H7 (cell line): ENCODE measurements around the gene CANT1. TPM values are rescaled to one million over a fixed set of nuclear protein-coding genes. Genes with fewer than 3 reads are reported as not detected.
"Not testable (repeated sequence)": the region's sequence is repeated elsewhere in the genome, so short reads cannot be mapped to it uniquely, and the experiment has no call there.

Experiments
- DNase-seq: peaks from one replicate; pipeline ENCODE4 v3.0.0; 2012
- H3K27me3 ChIP-seq: 2 replicates; pipeline ENCODE4 v1.6.0; 2011; ENCODE audit warnings: mild to moderate bottlenecking, low read length; ENCODE audit not compliant: control insufficient read depth, insufficient read depth
- H3K36me3 ChIP-seq: replicated peaks from 2 replicates; pipeline ENCODE4 v1.5.1; 2011; ENCODE audit warnings: low read length; ENCODE audit not compliant: control insufficient read depth, insufficient read depth
- H3K4me3 ChIP-seq: 2 replicates; pipeline ENCODE4 v1.5.1; 2011; ENCODE audit warnings: low read depth, mild to moderate bottlenecking, control low read depth, low read length, moderate library complexity; ENCODE audit not compliant: insufficient read depth
- total RNA-seq: library from RNA; depleted of rRNA; stranded (reverse); fragments of >200 nt; shearing (Covaris generic); gene quantifications from 2 replicates; pipeline ENCODE4 v1.2.3, GENCODE V29; 2014; rRNA removed

The CANT1 gene
- total RNA-seq, 1 experiment from 2014 or later = 29.6 TPM

DNA sequence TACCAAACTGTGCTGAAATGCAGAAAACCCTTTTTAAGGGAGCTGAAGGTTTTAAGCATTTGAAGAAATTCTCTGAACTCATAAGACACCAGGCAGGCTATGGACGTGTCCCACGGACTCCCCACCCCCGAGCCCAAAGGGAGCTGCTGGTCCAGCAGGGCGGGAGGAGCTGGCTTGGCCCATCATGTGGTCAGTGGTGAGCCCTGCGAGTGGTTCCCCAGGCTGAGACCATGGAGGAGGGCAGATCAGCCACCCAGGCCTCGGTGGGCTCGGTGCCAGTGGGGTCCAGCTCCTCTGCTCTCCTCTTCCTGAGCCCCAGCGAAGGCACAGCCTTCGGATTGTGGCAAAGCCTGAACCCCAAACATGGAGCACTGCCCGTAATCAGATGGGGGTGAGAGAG, 56.9 kb downstream of the CANT1 start:
- Histone ChIP-seq H3K4me3 (no peak overlapping the region), H3K27me3 (no peaks in the 10 kb centered on the region), H3K36me3 (no peaks in the 10 kb centered on the region)
- peak; percentile 35 for DNase-seq

DNA sequence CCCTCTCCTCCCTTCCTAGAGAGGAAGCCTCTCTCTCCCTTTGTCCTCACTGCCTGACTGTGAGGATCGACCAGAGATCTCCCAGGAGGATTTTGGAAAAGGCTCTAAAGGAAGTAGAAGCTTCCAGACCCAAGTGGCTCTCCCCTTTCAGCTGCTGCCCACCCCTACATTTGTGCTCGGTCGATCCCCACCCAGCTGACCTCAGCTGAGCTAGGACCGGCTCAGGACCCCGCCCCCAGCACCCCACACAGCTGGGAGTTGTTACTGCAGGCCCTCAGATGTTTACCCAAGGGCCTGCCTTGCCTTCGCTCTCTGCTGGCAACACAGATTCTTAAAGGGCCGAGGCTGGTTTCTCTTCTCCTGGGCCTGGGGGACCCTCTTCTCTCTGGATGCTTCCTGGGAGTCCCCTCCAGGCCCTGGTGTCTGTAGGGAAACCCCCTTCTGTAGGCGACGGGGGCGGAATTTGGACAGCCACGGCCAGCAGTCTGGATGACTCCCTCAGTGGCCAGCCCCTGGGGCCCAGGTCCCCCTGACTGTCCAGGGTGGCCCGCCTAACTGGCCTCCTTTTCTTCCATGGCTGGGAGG, 57.5 kb downstream of the CANT1 start:
- Histone ChIP-seq H3K27me3 (no peaks in the 10 kb centered on the region), H3K4me3 (no peak overlapping the region), H3K36me3 (no peaks in the 10 kb centered on the region)
- peak; percentile 57 for DNase-seq

DNA sequence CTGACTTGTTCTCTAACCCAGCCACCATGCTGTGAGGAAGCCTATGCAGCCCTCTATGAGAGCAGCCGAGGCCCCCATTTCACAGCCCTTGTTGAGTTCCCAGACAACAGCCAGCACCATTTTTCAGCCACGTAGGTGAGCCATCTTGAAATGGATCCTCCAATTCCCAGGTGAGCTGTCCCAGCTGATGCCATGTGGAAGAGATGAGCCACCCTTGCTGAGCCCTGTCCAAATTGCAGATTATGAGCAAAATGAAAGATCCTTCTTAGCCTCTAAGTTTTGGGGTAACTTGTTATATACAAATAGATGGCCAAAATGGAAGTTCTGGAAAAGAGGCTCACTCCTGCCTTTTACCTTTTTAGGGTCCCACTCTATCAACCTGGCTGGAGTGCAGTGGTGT, 58.7 kb downstream of the CANT1 start:
- no peaks in the 10 kb centered on the region for H3K27me3 ChIP-seq
- no peaks in the 10 kb centered on the region for H3K36me3 ChIP-seq
- DNase-seq = no peak
- H3K4me3 ChIP-seq = no peak overlapping the region

DNA sequence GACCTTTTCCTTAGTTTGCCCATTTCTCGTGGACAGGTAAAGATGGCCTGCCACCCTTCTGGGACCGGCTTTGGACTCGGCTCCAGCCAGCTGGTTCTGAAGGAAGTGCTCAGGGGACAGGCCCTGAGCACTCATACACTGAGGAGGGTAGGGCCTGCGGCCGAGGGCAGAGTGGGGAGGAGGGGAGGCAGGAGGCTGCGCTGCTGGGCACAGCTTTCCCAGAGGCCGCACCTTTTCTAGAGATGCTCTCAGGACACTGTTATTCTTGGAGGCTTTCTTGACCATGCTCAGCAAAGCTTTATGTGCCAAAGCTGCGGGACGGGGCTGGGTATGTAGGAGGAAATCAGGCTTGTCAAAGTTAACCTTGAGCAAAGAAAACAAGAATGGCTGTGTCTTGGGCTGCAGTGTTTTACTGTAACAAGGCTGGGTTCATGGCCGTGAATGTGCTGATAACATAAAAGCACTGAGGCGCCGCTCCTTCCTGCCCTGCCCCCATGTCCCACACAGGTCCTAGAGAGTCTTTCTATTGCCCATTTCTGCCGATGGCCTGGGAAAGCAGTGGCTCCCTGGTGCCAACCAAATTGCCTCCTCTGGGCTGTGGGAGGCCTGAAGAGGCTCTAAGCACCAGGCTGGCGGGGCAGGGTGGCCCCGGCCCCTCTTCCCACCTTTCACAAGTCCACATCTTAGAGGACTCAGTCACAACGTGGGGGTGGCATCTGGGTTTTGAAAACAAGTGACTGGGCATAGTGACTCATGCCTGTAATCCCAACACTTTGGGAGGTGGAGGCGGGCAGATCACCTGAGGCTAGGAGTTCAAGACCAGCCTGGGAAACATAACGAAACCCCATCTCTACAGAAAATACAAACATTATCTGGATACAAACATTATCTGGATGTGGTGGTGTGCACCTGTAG, 62.1 kb downstream of the CANT1 start:
- no peak overlapping the region for H3K4me3 ChIP-seq
- H3K27me3 ChIP-seq = no peaks in the 10 kb centered on the region
- no peaks in the 10 kb centered on the region for H3K36me3 ChIP-seq
- no peak for DNase-seq

DNA sequence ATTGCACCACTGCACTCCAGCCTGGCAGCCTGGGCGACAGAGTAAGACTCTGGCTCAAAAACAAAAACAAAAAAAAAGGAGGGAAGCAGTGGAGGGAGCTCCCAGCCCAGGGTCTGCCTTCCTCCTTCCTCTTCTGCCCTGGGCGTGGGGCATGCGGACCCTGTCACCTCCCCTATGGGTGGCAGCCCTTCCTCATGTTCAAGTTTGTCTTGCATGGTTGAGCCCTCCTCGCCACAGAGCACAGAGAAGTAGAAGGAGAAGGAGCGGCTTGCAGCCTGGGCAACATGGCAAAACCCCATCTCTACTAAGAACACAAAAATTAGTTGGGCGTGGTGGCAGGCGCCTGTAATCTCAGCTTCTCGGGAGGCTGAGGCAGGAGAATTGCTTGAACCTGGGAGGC, 62.9 kb downstream of the CANT1 start:
- H3K36me3 ChIP-seq = no peaks in the 10 kb centered on the region
- H3K27me3 ChIP-seq = no peaks in the 10 kb centered on the region
- no peak overlapping the region for H3K4me3 ChIP-seq
- no peak for DNase-seq

DNA sequence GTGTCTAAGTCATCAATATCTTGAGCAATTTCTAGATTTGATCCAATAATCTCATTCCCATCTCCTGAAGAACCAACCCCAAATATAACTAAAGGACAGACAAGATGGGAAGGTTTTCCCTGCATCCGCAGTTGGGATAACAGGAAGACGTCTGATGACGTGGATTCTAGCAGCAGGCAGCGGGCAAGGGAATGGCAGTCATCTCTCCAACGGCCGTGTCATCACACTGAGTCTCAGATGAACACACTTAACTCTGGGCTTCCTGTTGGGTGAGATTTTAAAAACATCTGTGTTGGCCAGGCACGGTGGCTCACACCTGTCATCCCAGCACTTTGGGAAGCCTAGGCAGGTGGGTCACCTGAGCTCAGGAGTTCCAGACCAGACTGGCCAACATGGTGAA, 63.4 kb downstream of the CANT1 start:
- Histone ChIP-seq H3K36me3 (no peaks in the 10 kb centered on the region), H3K27me3 (no peaks in the 10 kb centered on the region), H3K4me3 (no peak overlapping the region)
- no peak for DNase-seq

DNA sequence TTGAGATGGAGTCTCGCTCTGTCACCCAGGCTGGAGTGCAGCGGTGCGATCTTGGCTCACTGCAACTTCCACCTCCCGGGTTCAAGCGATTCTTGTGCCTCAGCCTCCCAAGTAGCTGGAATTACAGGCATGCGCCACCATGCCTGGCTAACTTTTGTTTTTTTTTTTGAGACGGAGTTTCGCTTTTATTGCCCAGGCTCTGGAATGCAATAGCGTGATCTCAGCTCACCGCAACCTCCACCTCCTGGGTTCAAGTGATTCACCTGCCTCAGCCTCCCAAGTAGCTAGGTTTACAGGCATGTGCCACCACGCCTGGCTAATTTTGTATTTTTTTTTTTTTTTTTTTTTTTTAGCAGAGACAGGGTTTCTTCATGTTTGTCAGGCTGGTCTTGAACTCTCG, 64.1 kb downstream of the CANT1 start:
- H3K36me3 ChIP-seq, H3K4me3 ChIP-seq, DNase-seq, H3K27me3 ChIP-seq: not testable (repeated sequence)

DNA sequence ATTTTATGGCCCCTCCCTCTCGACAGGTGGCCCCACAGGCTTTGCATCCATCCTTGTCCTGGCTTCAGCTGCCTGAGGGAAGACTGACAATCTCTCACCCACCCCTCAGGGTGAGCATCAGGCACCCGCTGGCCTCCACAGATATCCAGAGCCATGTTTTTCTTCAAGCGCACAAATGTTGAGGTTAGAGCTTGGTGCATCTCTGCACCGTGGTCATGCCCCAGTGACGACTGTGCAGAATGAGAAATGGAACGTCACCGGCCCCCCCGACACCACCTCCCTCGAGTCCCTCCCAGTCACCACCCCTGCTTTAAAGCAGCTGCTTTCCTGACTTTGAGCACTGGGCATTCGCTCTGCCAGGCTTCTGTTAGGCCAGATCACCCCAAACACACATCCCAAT, 64.6 kb downstream of the CANT1 start:
- Histone ChIP-seq H3K36me3 (no peaks in the 10 kb centered on the region), H3K4me3 (no peak overlapping the region), H3K27me3 (no peaks in the 10 kb centered on the region)
- no peak for DNase-seq

DNA sequence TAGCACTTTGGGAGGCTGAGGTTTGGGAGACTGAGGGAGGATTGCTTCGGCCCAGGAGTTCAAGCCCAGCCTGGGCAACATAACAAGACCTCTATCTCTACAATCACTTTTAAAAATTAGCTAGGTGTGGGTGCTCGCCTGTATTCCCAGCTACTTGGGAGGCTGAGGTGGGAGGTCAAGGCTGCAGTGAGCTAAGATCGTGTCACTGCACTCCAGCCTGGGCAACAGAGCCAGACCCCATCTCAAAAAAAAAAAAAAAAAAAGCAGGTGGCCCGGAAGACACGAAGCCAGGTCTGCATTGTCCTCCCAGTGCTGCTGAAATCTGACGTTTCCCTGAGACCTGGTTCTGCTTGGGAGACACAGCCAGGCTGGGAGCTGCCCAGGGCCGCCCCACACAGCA, 65.5 kb downstream of the CANT1 start:
- Histone ChIP-seq H3K4me3 (no peak overlapping the region), H3K27me3 (no peaks in the 10 kb centered on the region), H3K36me3 (no peaks in the 10 kb centered on the region)
- DNase-seq = no peak

Other genes with a start within 250 kb of the CANT1 start
- 10.3 and 11.3 TPM in 2 replicates for gene CYTH1, start 227.5 kb downstream of the CANT1 start, total RNA-seq
- gene USP36, start 168.9 kb downstream of the CANT1 start, total RNA-seq = 24.6 and 32.8 TPM in 2 replicates
- 0.07 TPM in 1 of 2 replicates, not detected in the other for gene CEP295NL, start 106.6 kb downstream of the CANT1 start, total RNA-seq
- gene TIMP2, start 84.4 kb downstream of the CANT1 start, total RNA-seq = 12.3 and 13.9 TPM in 2 replicates
- 116 and 129 TPM in 2 replicates for gene LGALS3BP, start 29.8 kb downstream of the CANT1 start, total RNA-seq
- gene C1QTNF1, start 14.4 kb upstream of the CANT1 start, total RNA-seq = 0.28 and 0.67 TPM in 2 replicates
- gene ENGASE, start 65.1 kb upstream of the CANT1 start, total RNA-seq = 13.3 and 21.3 TPM in 2 replicates